ENCODE data around the gene RNF17.

DNA sequence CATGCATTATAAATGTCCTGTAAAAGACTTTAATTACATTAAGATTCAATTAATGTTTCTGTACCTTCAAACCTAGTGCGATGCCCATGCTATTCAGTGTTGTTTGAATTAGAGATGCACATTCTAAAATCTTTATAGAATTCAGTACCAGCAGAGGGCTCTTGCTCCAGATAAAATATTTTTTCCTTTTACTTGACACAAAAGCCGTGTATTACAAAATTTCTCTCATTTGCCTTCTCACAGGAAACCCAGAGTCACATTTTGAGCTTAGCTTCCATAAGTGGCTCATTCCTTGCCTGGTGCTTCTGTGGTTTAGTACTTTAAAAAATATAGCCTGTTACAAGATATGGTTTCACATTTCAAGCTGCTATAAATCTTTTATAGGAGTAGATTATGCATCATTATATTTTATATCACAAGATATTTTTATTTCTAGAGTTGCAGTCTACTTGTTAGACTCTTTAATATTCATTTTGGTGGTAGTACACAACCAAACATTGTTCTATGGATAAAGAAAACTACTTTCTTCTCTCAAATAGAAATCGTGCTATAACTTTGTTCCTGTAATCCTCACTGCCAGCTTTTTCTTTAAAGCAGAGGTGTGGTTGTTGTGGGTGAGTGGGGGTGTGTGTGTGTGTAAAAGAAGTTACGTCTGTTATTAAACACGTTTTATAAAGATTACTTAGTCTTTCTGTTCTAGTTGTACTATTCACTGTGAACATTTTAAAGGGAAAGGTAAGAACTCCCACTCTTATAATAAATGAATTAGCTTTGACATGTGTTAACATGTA, 101.4 kb downstream of the RNF17 start:
- TF ChIP-seq ZNF274 (IDR thresholded peaks at IDR 0.05; ENCODE audit: low read depth, low read length) = no peak
- no peak for TF ChIP-seq SUZ12 (IDR thresholded peaks at IDR 0.05; ENCODE audit: extremely low read depth, insufficient read depth, insufficient read length)
